Activated naive CD8-positive, alpha-beta T cell treated with anti-CD3 and anti-CD28 coated beads, Interleukin-2, amount 50 U/mL, for 24 hours (primary cell): ENCODE results near the gene RGS4.

Source experiments
- ATAC-seq: fragments of 150-1000 bp; cut with Tn5 transposase; one replicate; pipeline ENCODE4 v1.10.0; 2021
- DNase-seq: peaks from one replicate; pipeline ENCODE4 v3.0.0; 2021
- H3K27ac Mint-ChIP-seq: one replicate; pipeline ENCODE4 v1.8.0; 2021; ENCODE audit warnings: mild to moderate bottlenecking, mixed read lengths
- H3K27me3 Mint-ChIP-seq: one replicate; pipeline ENCODE4 v1.8.0; 2021; ENCODE audit warnings: mixed read lengths
- H3K36me3 Mint-ChIP-seq: one replicate; pipeline ENCODE4 v1.8.0; 2021; ENCODE audit warnings: low read depth, mixed read lengths
- H3K4me1 Mint-ChIP-seq: one replicate; pipeline ENCODE4 v1.8.0; 2021; ENCODE audit warnings: mixed read lengths
- H3K4me3 Mint-ChIP-seq: one replicate; pipeline ENCODE4 v1.8.0; 2021; ENCODE audit warnings: mild to moderate bottlenecking, moderate library complexity, mixed read lengths
- H3K9me3 Mint-ChIP-seq: one replicate; pipeline ENCODE4 v1.8.0; 2021; ENCODE audit warnings: mixed read lengths

RGS4 gene

GRCh38 chr1:163104385-163105099 is 35.4 kb downstream of the RGS4 start:
- Mint-ChIP-seq H3K4me1 (no peaks in the 10 kb centered on the region), H3K9me3 (no peaks in the 10 kb centered on the region)
- no peak for ATAC-seq

GRCh38 chr1:163106364-163106987 is 37.3 kb downstream of the RGS4 start:
- peaks cover 10% of the 10 kb centered on the region for H3K27me3 Mint-ChIP-seq
- no peaks in the 10 kb centered on the region for H3K4me1 Mint-ChIP-seq
- no peak overlapping the region for H3K4me3 Mint-ChIP-seq
- peaks cover 7% of the 10 kb centered on the region for H3K9me3 Mint-ChIP-seq
- no peak overlapping the region for H3K27ac Mint-ChIP-seq
- no peak for DNase-seq
- H3K36me3 Mint-ChIP-seq = no peaks in the 10 kb centered on the region
- ATAC-seq = no peak

More at GRCh38 chr1:163104385-163105099, 35.4 kb downstream of the RGS4 start:
- Mint-ChIP-seq H3K27me3 (peaks cover 8% of the 10 kb centered on the region), H3K4me3 (no peak overlapping the region), H3K36me3 (no peaks in the 10 kb centered on the region), H3K27ac (no peak overlapping the region)
- DNase-seq = no peak

- H3K36me3 Mint-ChIP-seq = no peaks in the 10 kb centered on the region
- H3K27ac Mint-ChIP-seq = no peak overlapping the region
- no peak for ATAC-seq
Measured at GRCh38 chr1:163107655-163108054, 38.5 kb downstream of the RGS4 start.

GRCh38 chr1:163115887-163116286 is 46.7 kb downstream of the RGS4 start:
- DNase-seq = no peak
- peaks cover 3% of the 10 kb centered on the region for H3K9me3 Mint-ChIP-seq
- no peaks in the 10 kb centered on the region for H3K4me1 Mint-ChIP-seq
- no peak for ATAC-seq
- no peaks in the 10 kb centered on the region for H3K36me3 Mint-ChIP-seq
- no peak overlapping the region for H3K27ac Mint-ChIP-seq
- peaks cover 18% of the 10 kb centered on the region for H3K27me3 Mint-ChIP-seq
- H3K4me3 Mint-ChIP-seq = no peak overlapping the region

More at GRCh38 chr1:163107655-163108054, 38.5 kb downstream of the RGS4 start:
- Mint-ChIP-seq H3K4me3 (no peak overlapping the region), H3K4me1 (no peaks in the 10 kb centered on the region), H3K27me3 (peaks cover 13% of the 10 kb centered on the region), H3K9me3 (peaks cover 7% of the 10 kb centered on the region)
- no peak for DNase-seq

- no peak for ATAC-seq
- no peak for DNase-seq
- no peaks in the 10 kb centered on the region for H3K4me1 Mint-ChIP-seq
- H3K9me3 Mint-ChIP-seq = no peaks in the 10 kb centered on the region
- H3K27me3 Mint-ChIP-seq = peaks cover 15% of the 10 kb centered on the region
- no peak overlapping the region for H3K27ac Mint-ChIP-seq
- no peak overlapping the region for H3K4me3 Mint-ChIP-seq
- no peaks in the 10 kb centered on the region for H3K36me3 Mint-ChIP-seq
Measured at GRCh38 chr1:163119707-163120106, 50.5 kb downstream of the RGS4 start.

- Mint-ChIP-seq H3K4me3 (no peak overlapping the region), H3K36me3 (no peaks in the 10 kb centered on the region), H3K4me1 (no peaks in the 10 kb centered on the region), H3K9me3 (no peaks in the 10 kb centered on the region), H3K27me3 (peaks cover 15% of the 10 kb centered on the region), H3K27ac (no peak overlapping the region)
- ATAC-seq (no peak), DNase-seq (no peak)
Measured at GRCh38 chr1:163120372-163120771, 51.2 kb downstream of the RGS4 start.

- no peak for DNase-seq
- no peak overlapping the region for H3K4me3 Mint-ChIP-seq
- peaks cover 8% of the 10 kb centered on the region for H3K27me3 Mint-ChIP-seq
- H3K27ac Mint-ChIP-seq = no peak overlapping the region
- ATAC-seq = no peak
- no peaks in the 10 kb centered on the region for H3K9me3 Mint-ChIP-seq
- no peaks in the 10 kb centered on the region for H3K36me3 Mint-ChIP-seq
- no peaks in the 10 kb centered on the region for H3K4me1 Mint-ChIP-seq
Measured at GRCh38 chr1:163124812-163125211, 55.7 kb downstream of the RGS4 start.
